K562 (cell line): ENCODE data around the gene SLA2. TPM values are rescaled to one million over a fixed set of nuclear protein-coding genes. Genes with fewer than 3 reads are reported as not detected.

Experiments used
- ATAC-seq: fragments of 200-7000 bp; cut with Tn5 transposase; 3 replicates; pipeline ENCODE4 v1.9.1; 2020; ENCODE audit warnings: moderate library complexity
- BruUV-seq: library from RNA; stranded (reverse); fragments of 400-500 nt; replicated peaks from 2 replicates; lab custom pipeline; 2021; lab: Mats Ljungman, UMichigan
- CTCF ChIA-PET: fragments of 300-600 bp; formaldehyde crosslinking; extraction: SDS; loops from one replicate; lab custom pipeline; 2021; ENCODE audit warnings: low intra/inter-chr PET ratio; lab: Yijun Ruan, JAX
- POLR2A ChIA-PET: fragments of 300-600, 350-650 bp; sonication (Branson Sonifier 250); formaldehyde crosslinking; extraction: SDS; loops from one replicate; lab custom pipeline; 2021; ENCODE audit warnings: antibody characterized with exemption, inconsistent platforms; lab: Yijun Ruan, JAX
- DNase-seq, 4 experiments: peaks; one replicate each; pipeline versions ENCODE4 v3.0.0 to v3.0.0-alpha.2; 2011 to 2018; ENCODE audit warnings: low spot score in 3 of 4, mixed read lengths in 3 of 4; ENCODE audit errors: extremely low read depth in 1 of 4
- FAIRE-seq: peaks from 2 replicates; lab custom pipeline; 2011; peaks lifted over from hg19 to GRCh38; lab: Jason Lieb, UNC
- H2AFZ ChIP-seq: 2 replicates; pipeline ENCODE4 v1.6.0; 2011; ENCODE audit warnings: low read depth, low read length, control low read depth, inconsistent platforms
- H3K27ac ChIP-seq: fragments of 200-600 bp; 3 replicates; pipeline ENCODE4 v1.8.0; 2011; ENCODE audit warnings: low read depth, mild to moderate bottlenecking, control low read depth, inconsistent platforms, low read length, moderate library complexity, mixed read lengths; ENCODE audit errors: extremely low read depth
- H3K27me3 ChIP-seq, 2 experiments: fragments of 300-600 bp in 1 of 2; 2 replicates in 1 of 2; 3 replicates in 1 of 2; pipeline versions ENCODE4 v1.6.0 to v1.8.0; 2011; ENCODE audit warnings: inconsistent platforms in 2 of 2, low read length in 2 of 2, mild to moderate bottlenecking in 1 of 2, mixed read lengths in 1 of 2, moderate library complexity in 1 of 2; ENCODE audit not compliant: control insufficient read depth in 2 of 2, insufficient read depth in 2 of 2
- H3K36me3 ChIP-seq: fragments of 300-600 bp; 3 replicates; pipeline ENCODE4 v1.8.0; 2011; ENCODE audit warnings: mild to moderate bottlenecking, low read length, inconsistent platforms; ENCODE audit not compliant: control insufficient read depth, insufficient read depth
- H3K4me1 ChIP-seq, 2 experiments: fragments of 200-600 bp in 1 of 2; replicated peaks in 1 of 2; 2 replicates in 1 of 2; 3 replicates in 1 of 2; pipeline versions ENCODE4 v1.5.1 to v1.8.0; 2011; ENCODE audit warnings: inconsistent platforms in 2 of 2, low read length in 2 of 2, mild to moderate bottlenecking in 1 of 2, mixed read lengths in 1 of 2, moderate library complexity in 1 of 2; ENCODE audit not compliant: control insufficient read depth in 2 of 2, insufficient read depth in 2 of 2
- H3K4me2 ChIP-seq: 2 replicates; pipeline ENCODE4 v1.6.1; 2011; ENCODE audit warnings: low read length, control low read depth, inconsistent platforms, mixed read lengths; ENCODE audit not compliant: insufficient read depth
- H3K4me3 ChIP-seq: fragments of 200-600 bp; sonication (generic), shearing (Covaris generic); 2 replicates; pipeline ENCODE4 v1.5.1; 2016; ENCODE audit warnings: control low read depth, inconsistent platforms
- H3K79me2 ChIP-seq: fragments of 200-600 bp; 3 replicates; pipeline ENCODE4 v1.8.0; 2011; ENCODE audit warnings: low read length, inconsistent platforms; ENCODE audit not compliant: control insufficient read depth, insufficient read depth
- H3K9ac ChIP-seq, 2 experiments: 2 replicates each; pipeline versions ENCODE4 v1.6.0 to v1.6.1; 2011; ENCODE audit warnings: low read depth in 2 of 2, low read length in 2 of 2, control low read depth in 1 of 2, inconsistent platforms in 1 of 2, mild to moderate bottlenecking in 1 of 2, mixed read lengths in 1 of 2; ENCODE audit not compliant: insufficient read depth in 1 of 2
- H3K9me1 ChIP-seq: one replicate; pipeline ENCODE4 v1.6.0; 2011; ENCODE audit warnings: inconsistent platforms, mild to moderate bottlenecking, low read length, moderate library complexity; ENCODE audit not compliant: control insufficient read depth, insufficient read depth
- H3K9me3 ChIP-seq: replicated peaks from 2 replicates; pipeline ENCODE4 v1.5.1; 2011; ENCODE audit warnings: low read depth, low read length, inconsistent platforms; ENCODE audit not compliant: control insufficient read depth, insufficient read depth
- H4K20me1 ChIP-seq: replicated peaks from 2 replicates; pipeline ENCODE4 v1.6.1; 2011; ENCODE audit warnings: low read length, inconsistent platforms, mixed read lengths; ENCODE audit not compliant: control insufficient read depth, insufficient read depth
- BDP1 ChIP-seq: IDR thresholded peaks from 3 replicates; pipeline ENCODE4 v1.6.1; 2011; ENCODE audit not compliant: insufficient read length, insufficient read depth
- BHLHE40 ChIP-seq: IDR thresholded peaks from 2 replicates; pipeline ENCODE4 v1.6.1; 2011; ENCODE audit warnings: low read length, improper control_type of control experiment
- CREB5 ChIP-seq: fragments of 250-450 bp; sonication (Bioruptor Pico); IDR thresholded peaks from 2 replicates; pipeline ENCODE4 v1.5.0; 2020; ENCODE audit warnings: mild to moderate bottlenecking
- DDX20 ChIP-seq: fragments of 450-650 bp; IDR thresholded peaks from 2 replicates; pipeline ENCODE4 v1.6.1; 2016; ENCODE audit warnings: missing genetic modification characterization, low read depth, mild to moderate bottlenecking, missing compliant biosample characterization, moderate library complexity
- E2F8 ChIP-seq: fragments of 450-650 bp; IDR thresholded peaks from 2 replicates; pipeline ENCODE4 v1.7.1; 2018; ENCODE audit warnings: mild to moderate bottlenecking, low read depth; ENCODE audit not compliant: partially characterized antibody
- ETV5 ChIP-seq: sonication (generic); formaldehyde crosslinking; IDR thresholded peaks from 2 replicates; pipeline ENCODE4 v1.4.0; 2020; ENCODE audit warnings: low read depth, mild to moderate bottlenecking, missing genetic modification reagents
- FIP1L1 ChIP-seq: fragments of 200-400 bp; formaldehyde crosslinking; IDR thresholded peaks from 2 replicates; pipeline ENCODE4 v1.6.1; 2018; ENCODE audit warnings: mild to moderate bottlenecking, low read depth, low read length; ENCODE audit not compliant: poor library complexity, severe bottlenecking
- HCFC1 ChIP-seq: IDR thresholded peaks from 2 replicates; pipeline ENCODE4 v1.6.1; 2012; ENCODE audit warnings: low read depth, low read length, improper control_type of control experiment
- MECOM ChIP-seq: fragments of 250-450 bp; sonication (Bioruptor Pico); IDR thresholded peaks from 2 replicates; pipeline ENCODE4 v1.8.0; 2022; ENCODE audit warnings: inconsistent platforms
- NCOA4 ChIP-seq: fragments of 450-650 bp; IDR thresholded peaks from 2 replicates; pipeline ENCODE4 v1.6.1; 2018; ENCODE audit warnings: mild to moderate bottlenecking; ENCODE audit not compliant: partially characterized antibody
- RFX1 ChIP-seq: fragments of 450-650 bp; IDR thresholded peaks from 2 replicates; pipeline ENCODE4 v1.6.1; 2016; ENCODE audit warnings: mild to moderate bottlenecking, moderate library complexity
- SMARCB1 ChIP-seq: IDR thresholded peaks from 2 replicates; pipeline ENCODE4 v1.6.1; 2011; ENCODE audit warnings: improper control_type of control experiment, low read depth; ENCODE audit not compliant: insufficient read length
- SPI1 ChIP-seq: IDR thresholded peaks from 2 replicates; pipeline ENCODE4 v1.6.1; 2011; ENCODE audit warnings: low read depth, low read length, control low read depth, borderline replicate concordance
- ZNF830 ChIP-seq: fragments of 250-450 bp; sonication (Bioruptor Pico); IDR thresholded peaks from 2 replicates; pipeline ENCODE4 v1.5.0; 2021; ENCODE audit warnings: mild to moderate bottlenecking
- WGBS: fragments of 100-300 bp; shearing (Covaris generic); methylation state at CpG from one replicate; pipeline ENCODE4 v1.1.6; 2016; ENCODE audit warnings: low coverage, mixed read lengths; ENCODE audit not compliant: insufficient coverage; ENCODE audit errors: missing lambda C conversion rate; 5-methylcytosine and 5-hydroxymethylcytosine counted together
- in situ Hi-C: fragments of 300-500 bp; cut with MboI; formaldehyde crosslinking; loops from 4 replicates; pipeline ENCODE4 v1.15.0; 2018; ENCODE audit warnings: inconsistent platforms, mixed read lengths
- intact Hi-C: fragments of 100-400 bp; cut with micrococcal nuclease; formaldehyde crosslinking; loops from 2 replicates; pipeline ENCODE4 v1.14.2; 2022
- polyA plus RNA-seq, 8 experiments: library from polyadenylated mRNA; depleted of rRNA in 4 of 8; stranded (reverse) in 5 of 8; unstranded in 3 of 8; fragments of >200 nt; fragmentation: Nextera tagmentation in 2 of 8; fragmentation: Illumina TruSeq in 1 of 8; extraction: Ambion mirVana in 2 of 8; extraction: Trizol in 1 of 8; gene quantifications; 2 replicates each; pipeline versions ENCODE4 v1.2.1 to v1.2.3, GENCODE V29; 2011 to 2014; ENCODE audit warnings: inconsistent platforms in 1 of 8, missing spikeins in 1 of 8
- total RNA-seq, 7 experiments: library from RNA; depleted of rRNA in 6 of 7; stranded (reverse); fragments of >200 nt in 6 of 7; fragmentation: Illumina TruSeq in 2 of 7; extraction: Trizol in 2 of 7; gene quantifications; 2 replicates each; pipeline versions ENCODE4 v1.2.1 to v1.2.3, GENCODE V29; 2011 to 2021; ENCODE audit warnings: low replicate concordance in 1 of 7
- TF ChIP-seq, protein P1 (sequence below): fragments of 250-450 bp; sonication (Bioruptor Pico); IDR thresholded peaks from 2 replicates; pipeline ENCODE4 v1.4.0; 2020

Gene SLA2
- total and polyA plus RNA-seq, 9 of the 15 experiments (the other 6 are each of a cell fraction or from before 2014, with no cell fraction given), result 0.07 TPM; not detected in 7

- WGBS, result 0% methylated on average over 2 of the region's 2 CpGs
- Histone ChIP-seq H3K9me3 (no peaks in the 10 kb centered on the region), H3K9ac (no peak overlapping the region), H3K4me2 (no peak overlapping the region), H3K27me3 (no peaks in the 10 kb centered on the region), H3K4me1 (no peaks in the 10 kb centered on the region), H3K27ac (no peak overlapping the region), H3K36me3 (no peaks in the 10 kb centered on the region), H3K9me1 (no peaks in the 10 kb centered on the region), H2AFZ (no peak overlapping the region), H4K20me1 (no peaks in the 10 kb centered on the region), H3K79me2 (no peaks in the 10 kb centered on the region), H3K4me3 (no peak overlapping the region)
- FAIRE-seq (no peak), DNase-seq (no peak), ATAC-seq (no peak)
- intact Hi-C loops, result no loop called here
- no TSS peak for BruUV-seq
- ChIA-PET CTCF (no interaction called here), POLR2A (no interaction called here)
- in situ Hi-C loops, result no loop called here
- no peak for TF ChIP-seq SPI1
- TF ChIP-seq BDP1, result no peak
- TF ChIP-seq MECOM (CRISPR knock-in tag), result no peak
- TF ChIP-seq E2F8, result no peak
- no peak for TF ChIP-seq RFX1
- TF ChIP-seq CREB5 (CRISPR knock-in tag), result no peak
- no peak for TF ChIP-seq BHLHE40
- TF ChIP-seq ZNF830 (CRISPR knock-in tag), result no peak
- TF ChIP-seq NCOA4, result no peak
- no peak for TF ChIP-seq FIP1L1
- no peak for TF ChIP-seq ETV5 (CRISPR knock-in tag)
- TF ChIP-seq HCFC1, result no peak
- TF ChIP-seq DDX20 (tag), result no peak
- TF ChIP-seq SMARCB1, result no peak
- TF ChIP-seq, protein P1, sequence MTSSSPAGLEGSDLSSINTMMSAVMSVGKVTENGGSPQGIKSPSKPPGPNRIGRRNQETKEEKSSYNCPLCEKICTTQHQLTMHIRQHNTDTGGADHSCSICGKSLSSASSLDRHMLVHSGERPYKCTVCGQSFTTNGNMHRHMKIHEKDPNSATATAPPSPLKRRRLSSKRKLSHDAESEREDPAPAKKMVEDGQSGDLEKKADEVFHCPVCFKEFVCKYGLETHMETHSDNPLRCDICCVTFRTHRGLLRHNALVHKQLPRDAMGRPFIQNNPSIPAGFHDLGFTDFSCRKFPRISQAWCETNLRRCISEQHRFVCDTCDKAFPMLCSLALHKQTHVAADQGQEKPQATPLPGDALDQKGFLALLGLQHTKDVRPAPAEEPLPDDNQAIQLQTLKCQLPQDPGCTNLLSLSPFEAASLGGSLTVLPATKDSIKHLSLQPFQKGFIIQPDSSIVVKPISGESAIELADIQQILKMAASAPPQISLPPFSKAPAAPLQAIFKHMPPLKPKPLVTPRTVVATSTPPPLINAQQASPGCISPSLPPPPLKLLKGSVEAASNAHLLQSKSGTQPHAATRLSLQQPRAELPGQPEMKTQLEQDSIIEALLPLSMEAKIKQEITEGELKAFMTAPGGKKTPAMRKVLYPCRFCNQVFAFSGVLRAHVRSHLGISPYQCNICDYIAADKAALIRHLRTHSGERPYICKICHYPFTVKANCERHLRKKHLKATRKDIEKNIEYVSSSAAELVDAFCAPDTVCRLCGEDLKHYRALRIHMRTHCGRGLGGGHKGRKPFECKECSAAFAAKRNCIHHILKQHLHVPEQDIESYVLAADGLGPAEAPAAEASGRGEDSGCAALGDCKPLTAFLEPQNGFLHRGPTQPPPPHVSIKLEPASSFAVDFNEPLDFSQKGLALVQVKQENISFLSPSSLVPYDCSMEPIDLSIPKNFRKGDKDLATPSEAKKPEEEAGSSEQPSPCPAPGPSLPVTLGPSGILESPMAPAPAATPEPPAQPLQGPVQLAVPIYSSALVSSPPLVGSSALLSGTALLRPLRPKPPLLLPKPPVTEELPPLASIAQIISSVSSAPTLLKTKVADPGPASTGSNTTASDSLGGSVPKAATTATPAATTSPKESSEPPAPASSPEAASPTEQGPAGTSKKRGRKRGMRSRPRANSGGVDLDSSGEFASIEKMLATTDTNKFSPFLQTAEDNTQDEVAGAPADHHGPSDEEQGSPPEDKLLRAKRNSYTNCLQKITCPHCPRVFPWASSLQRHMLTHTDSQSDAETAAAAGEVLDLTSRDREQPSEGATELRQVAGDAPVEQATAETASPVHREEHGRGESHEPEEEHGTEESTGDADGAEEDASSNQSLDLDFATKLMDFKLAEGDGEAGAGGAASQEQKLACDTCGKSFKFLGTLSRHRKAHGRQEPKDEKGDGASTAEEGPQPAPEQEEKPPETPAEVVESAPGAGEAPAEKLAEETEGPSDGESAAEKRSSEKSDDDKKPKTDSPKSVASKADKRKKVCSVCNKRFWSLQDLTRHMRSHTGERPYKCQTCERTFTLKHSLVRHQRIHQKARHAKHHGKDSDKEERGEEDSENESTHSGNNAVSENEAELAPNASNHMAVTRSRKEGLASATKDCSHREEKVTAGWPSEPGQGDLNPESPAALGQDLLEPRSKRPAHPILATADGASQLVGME (CRISPR knock-in tag), result no peak
Measured at GRCh38 chr20:36562724-36563123, 83.3 kb downstream of the SLA2 start.
